K562 (cell line): ENCODE results near the gene TSEN34. TPM values are rescaled to one million over a fixed set of nuclear protein-coding genes. Genes with fewer than 3 reads are reported as not detected.

ENCODE experiments used
- ASH1L ChIP-seq: fragments of 450-650 bp; IDR thresholded peaks from 2 replicates; pipeline ENCODE4 v1.6.1; 2018; ENCODE audit warnings: borderline replicate concordance, mild to moderate bottlenecking, low read depth; ENCODE audit not compliant: partially characterized antibody
- CBX2 ChIP-seq: fragments of 200-600 bp; sonication (generic); IDR thresholded peaks from one replicate; pipeline ENCODE4 v1.6.1; 2012; ENCODE audit warnings: mild to moderate bottlenecking, low read length, inconsistent platforms; ENCODE audit not compliant: insufficient read depth, poor library complexity, severe bottlenecking
- ERF ChIP-seq: fragments of 450-650 bp; formaldehyde crosslinking; IDR thresholded peaks from 2 replicates; pipeline ENCODE4 v1.4.0; 2020; ENCODE audit warnings: mild to moderate bottlenecking, mixed read lengths
- EWSR1 ChIP-seq: fragments of 450-650 bp; IDR thresholded peaks from 2 replicates; pipeline ENCODE4 v1.6.1; 2018; ENCODE audit warnings: borderline replicate concordance, mild to moderate bottlenecking, low read depth, moderate library complexity; ENCODE audit not compliant: partially characterized antibody
- KLF10 ChIP-seq: fragments of 250-450 bp; sonication (Bioruptor Pico); IDR thresholded peaks from 2 replicates; pipeline ENCODE4 v1.6.1; 2021; ENCODE audit warnings: matching md5 sums
- MBD1 ChIP-seq: fragments of 250-450 bp; sonication (Bioruptor Pico); IDR thresholded peaks from 2 replicates; pipeline ENCODE4 v1.8.0; 2022; ENCODE audit warnings: inconsistent platforms
- MTF1 ChIP-seq: fragments of 250-450 bp; sonication (Bioruptor Pico); IDR thresholded peaks from 2 replicates; pipeline ENCODE4 v1.9.0; 2021; ENCODE audit warnings: moderate library complexity, mild to moderate bottlenecking, inconsistent platforms, borderline replicate concordance
- NKRF ChIP-seq: fragments of 450-650 bp; IDR thresholded peaks from 2 replicates; pipeline ENCODE4 v1.6.1; 2016; ENCODE audit warnings: borderline replicate concordance
- SMARCC2 ChIP-seq: fragments of 450-650 bp; IDR thresholded peaks from 2 replicates; pipeline ENCODE4 v1.6.1; 2017; ENCODE audit warnings: antibody characterized with exemption, moderate library complexity, mild to moderate bottlenecking, low read depth
- SOX6 ChIP-seq: fragments of 450-650 bp; IDR thresholded peaks from 2 replicates; pipeline ENCODE4 v1.6.1; 2014; ENCODE audit warnings: mild to moderate bottlenecking
- TEAD1 ChIP-seq, 2 experiments: fragments of 450-650 bp in 1 of 2; sonication (generic) in 1 of 2; formaldehyde crosslinking; IDR thresholded peaks; 2 replicates each; pipeline versions ENCODE4 v1.4.0 to v1.8.0; 2020 to 2022; ENCODE audit warnings: mild to moderate bottlenecking in 2 of 2, missing genetic modification reagents in 1 of 2
- ZBTB43 ChIP-seq: sonication (generic); formaldehyde crosslinking; IDR thresholded peaks from 2 replicates; pipeline ENCODE4 v1.8.0; 2023; ENCODE audit warnings: mild to moderate bottlenecking, missing genetic modification reagents
- ZNF134 ChIP-seq: fragments of 250-450 bp; sonication (Bioruptor Pico); conservative IDR thresholded peaks from 2 replicates; pipeline ENCODE4 v1.4.0; 2020
- ZNF140 ChIP-seq: fragments of 250-450 bp; sonication (Bioruptor Pico); IDR thresholded peaks from 2 replicates; pipeline ENCODE4 v1.8.0; 2021; ENCODE audit warnings: moderate library complexity, mild to moderate bottlenecking, inconsistent platforms
- ZNF277 ChIP-seq: fragments of 250-450 bp; sonication (Bioruptor Pico); IDR thresholded peaks from 2 replicates; pipeline ENCODE4 v1.8.0; 2022; ENCODE audit warnings: inconsistent platforms, mild to moderate bottlenecking, moderate library complexity, borderline replicate concordance
- ZNF280A ChIP-seq: fragments of 450-650 bp; IDR thresholded peaks from 2 replicates; pipeline ENCODE4 v1.6.1; 2018; ENCODE audit warnings: mild to moderate bottlenecking, low read depth; ENCODE audit not compliant: partially characterized antibody
- ZNF408 ChIP-seq: fragments of 250-450 bp; sonication (Bioruptor Pico); IDR thresholded peaks from 2 replicates; pipeline ENCODE4 v1.4.0; 2020; ENCODE audit warnings: low read depth, mild to moderate bottlenecking, moderate library complexity
- ZNF780A ChIP-seq: fragments of 250-450 bp; sonication (Bioruptor Pico); IDR thresholded peaks from 2 replicates; pipeline ENCODE4 v1.5.0; 2021; ENCODE audit warnings: mild to moderate bottlenecking
- polyA plus RNA-seq, 8 experiments: library from polyadenylated mRNA; depleted of rRNA in 4 of 8; stranded (reverse) in 5 of 8; unstranded in 3 of 8; fragments of >200 nt; fragmentation: Nextera tagmentation in 2 of 8; fragmentation: Illumina TruSeq in 1 of 8; extraction: Ambion mirVana in 2 of 8; extraction: Trizol in 1 of 8; gene quantifications; 2 replicates each; pipeline versions ENCODE4 v1.2.1 to v1.2.3, GENCODE V29; 2011 to 2014; ENCODE audit warnings: inconsistent platforms in 1 of 8, missing spikeins in 1 of 8
- total RNA-seq, 7 experiments: library from RNA; depleted of rRNA in 6 of 7; stranded (reverse); fragments of >200 nt in 6 of 7; fragmentation: Illumina TruSeq in 2 of 7; extraction: Trizol in 2 of 7; gene quantifications; 2 replicates each; pipeline versions ENCODE4 v1.2.1 to v1.2.3, GENCODE V29; 2011 to 2021; ENCODE audit warnings: low replicate concordance in 1 of 7

The TSEN34 gene
- total and polyA plus RNA-seq, 9 of the 15 experiments (the other 6 are each of a cell fraction or from before 2014, with no cell fraction given) = 3.1 to 57.6 (median 29.5) TPM

GRCh38 chr19:54189145-54189734 lies 1.9 kb upstream of the TSEN34 start, which contains the start of gene MBOAT7 (continued):
- TF ChIP-seq ZNF408 (CRISPR knock-in tag) (no peak), ZNF780A (CRISPR knock-in tag) (no peak), ZBTB43 (CRISPR knock-in tag) (no peak), MTF1 (no peak), ASH1L (no peak), TEAD1 (CRISPR knock-in tag; IDR thresholded peaks at IDR 0.05) (0 out of 4 replicates have a peak, but pooled peaks of 1 of the 2 experiments have one; percentile 50), KLF10 (CRISPR knock-in tag) (no peak), CBX2 (no peak), SMARCC2 (no peak; the same call in 1 of the 2 replicates), ZNF280A (no peak), EWSR1 (no peak), ZNF134 (no peak), SOX6 (0 out of 2 replicates have a peak, but pooled peaks have one; percentile 18), MBD1 (CRISPR knock-in tag) (no peak), ZNF140 (CRISPR knock-in tag) (no peak), ERF (CRISPR knock-in tag) (0 out of 2 replicates have a peak, but pooled peaks have one; percentile 49), NKRF (no peak), ZNF277 (CRISPR knock-in tag) (no peak)
